Measurements from ENCODE around the gene FNDC10. TPM values are rescaled to one million over a fixed set of nuclear protein-coding genes. Genes with fewer than 3 reads are reported as not detected.

FNDC10 gene
- total RNA-seq, 4 donors from 2014 or later = 1.9 to 2.6 (median 2.2) TPM; not detected in 1

DNA sequence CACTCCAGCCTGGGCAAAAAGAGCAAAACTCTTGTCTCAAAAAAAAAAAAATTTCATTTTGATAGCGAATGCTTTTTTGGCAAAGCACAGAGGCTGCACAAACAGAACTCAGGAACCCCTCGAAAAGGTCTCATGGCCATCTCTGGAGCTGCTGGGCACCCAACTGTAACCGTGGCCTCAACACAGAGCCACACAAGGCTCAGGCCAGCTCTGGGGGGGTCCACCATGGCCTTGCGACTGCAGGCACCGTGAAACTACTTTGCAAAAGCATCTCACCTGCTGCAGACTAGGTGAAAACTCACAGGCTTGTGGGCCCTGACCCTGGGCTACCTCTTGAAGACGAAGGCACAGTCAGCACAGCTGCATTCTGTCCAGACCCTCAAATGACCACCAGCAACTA is 43.4 kb downstream of the FNDC10 start:
- DNase-seq (ENCODE audit: low spot score) (no peak), ATAC-seq (ENCODE audit: low FRiP score) (no peak)
- TF ChIP-seq, protein P1, sequence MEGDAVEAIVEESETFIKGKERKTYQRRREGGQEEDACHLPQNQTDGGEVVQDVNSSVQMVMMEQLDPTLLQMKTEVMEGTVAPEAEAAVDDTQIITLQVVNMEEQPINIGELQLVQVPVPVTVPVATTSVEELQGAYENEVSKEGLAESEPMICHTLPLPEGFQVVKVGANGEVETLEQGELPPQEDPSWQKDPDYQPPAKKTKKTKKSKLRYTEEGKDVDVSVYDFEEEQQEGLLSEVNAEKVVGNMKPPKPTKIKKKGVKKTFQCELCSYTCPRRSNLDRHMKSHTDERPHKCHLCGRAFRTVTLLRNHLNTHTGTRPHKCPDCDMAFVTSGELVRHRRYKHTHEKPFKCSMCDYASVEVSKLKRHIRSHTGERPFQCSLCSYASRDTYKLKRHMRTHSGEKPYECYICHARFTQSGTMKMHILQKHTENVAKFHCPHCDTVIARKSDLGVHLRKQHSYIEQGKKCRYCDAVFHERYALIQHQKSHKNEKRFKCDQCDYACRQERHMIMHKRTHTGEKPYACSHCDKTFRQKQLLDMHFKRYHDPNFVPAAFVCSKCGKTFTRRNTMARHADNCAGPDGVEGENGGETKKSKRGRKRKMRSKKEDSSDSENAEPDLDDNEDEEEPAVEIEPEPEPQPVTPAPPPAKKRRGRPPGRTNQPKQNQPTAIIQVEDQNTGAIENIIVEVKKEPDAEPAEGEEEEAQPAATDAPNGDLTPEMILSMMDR (IDR thresholded peaks at IDR 0.05) = no peak

DNA sequence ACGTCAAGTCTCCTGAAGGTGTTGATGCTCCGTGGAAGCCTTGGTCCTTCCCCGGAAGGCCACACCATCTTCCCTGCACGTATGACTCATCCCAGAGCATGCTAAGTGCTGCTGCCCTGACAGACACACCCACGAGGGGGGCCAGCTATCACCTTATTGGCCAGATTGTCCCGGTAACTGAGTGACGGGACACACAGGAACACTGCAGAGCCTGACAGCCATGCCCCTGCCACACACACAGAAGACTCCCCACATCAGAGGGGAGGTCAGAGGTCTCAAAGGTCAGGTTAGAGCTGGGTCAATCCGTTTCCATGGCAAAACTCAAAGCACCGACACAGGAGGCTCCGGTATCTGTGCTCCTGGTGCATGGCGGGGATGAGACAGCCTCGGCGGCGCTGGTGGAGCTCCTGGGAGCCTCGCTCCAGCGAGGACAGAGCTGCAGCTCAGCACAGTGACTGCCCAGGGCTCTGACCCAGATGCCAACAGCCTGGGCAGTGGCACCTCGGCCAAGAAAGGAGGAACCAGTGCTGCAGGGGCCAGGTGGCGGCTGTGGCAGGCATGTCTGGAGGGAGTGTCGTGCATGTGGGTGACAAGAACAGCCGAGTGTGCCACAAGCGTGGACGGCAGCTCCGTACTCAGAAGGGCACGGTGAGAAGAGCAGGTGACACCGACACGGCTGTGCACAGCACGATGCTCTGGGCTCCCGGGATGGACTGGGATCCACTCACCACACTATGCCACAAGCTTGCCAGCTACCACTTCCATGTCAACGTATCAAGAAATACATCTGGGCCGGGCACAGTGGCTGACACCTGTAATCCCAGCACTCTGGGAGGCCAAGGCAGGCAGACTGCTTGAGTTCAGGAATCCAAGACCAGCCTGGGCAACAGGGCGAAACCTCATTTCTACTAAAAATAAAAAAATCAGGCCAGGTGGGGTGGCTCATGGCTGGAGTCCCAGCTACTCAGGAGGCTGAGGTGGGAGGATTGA is 44.7 kb downstream of the FNDC10 start:
- DNase-seq (ENCODE audit: low spot score) (no peak), ATAC-seq (ENCODE audit: low FRiP score) (peak; percentile 60)
- TF ChIP-seq, protein P1 (IDR thresholded peaks at IDR 0.05) = no peak

DNA sequence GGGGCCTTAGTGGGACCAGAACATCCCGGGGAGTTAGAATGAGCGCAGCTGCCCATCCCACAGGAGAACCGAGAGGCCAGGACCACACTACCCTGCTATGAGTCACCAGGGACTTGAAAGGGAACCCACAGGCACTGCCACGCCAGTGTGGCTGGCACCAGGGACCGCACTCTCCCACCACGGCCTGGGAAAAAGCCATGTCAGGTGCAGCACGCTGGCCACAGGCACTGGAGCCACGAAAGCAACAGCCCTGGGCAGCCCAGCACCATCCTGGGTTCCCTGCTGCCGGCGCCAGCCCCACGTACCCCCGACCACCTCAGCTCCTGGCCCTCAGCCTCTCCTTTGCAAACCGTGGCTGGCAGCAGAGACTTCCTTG is 45.4 kb downstream of the FNDC10 start:
- TF ChIP-seq, protein P1 (IDR thresholded peaks at IDR 0.05) = no peak
- ATAC-seq (ENCODE audit: low FRiP score) (peak; percentile 4), DNase-seq (ENCODE audit: low spot score) (no peak)

DNA sequence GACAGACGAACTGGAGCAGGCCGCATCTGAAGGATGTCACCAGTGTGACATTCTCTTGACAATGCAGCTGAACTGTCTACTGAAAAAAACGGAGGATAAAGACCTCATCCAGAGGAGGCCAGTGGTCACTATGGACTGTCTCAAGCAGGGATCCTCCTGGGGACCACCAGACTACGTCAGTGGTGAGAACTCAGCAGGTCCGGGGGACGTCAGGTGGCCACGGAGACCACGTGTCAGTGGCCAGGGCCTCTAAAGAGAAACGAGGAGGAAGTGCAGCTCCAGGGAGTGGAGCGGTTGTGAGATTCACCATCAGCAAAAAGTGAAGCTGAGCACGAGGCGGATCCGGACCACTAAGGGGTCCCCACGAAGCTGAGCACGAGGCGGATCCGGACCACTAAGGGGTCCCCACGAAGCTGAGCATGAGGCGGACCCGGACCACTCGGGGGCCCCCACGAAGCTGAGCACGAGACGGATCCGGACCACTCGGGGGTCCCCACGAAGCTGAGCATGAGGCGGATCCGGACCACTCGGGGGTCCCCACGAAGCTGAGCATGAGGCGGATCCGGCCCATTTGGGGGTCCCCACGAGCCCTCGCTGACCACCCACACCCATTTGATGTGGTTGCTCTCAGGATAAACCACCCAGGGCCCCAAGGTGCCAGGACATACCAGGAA is 46.0 kb downstream of the FNDC10 start:
- DNase-seq (ENCODE audit: low spot score) (no peak), ATAC-seq (ENCODE audit: low FRiP score) (no peak)
- TF ChIP-seq, protein P1 (IDR thresholded peaks at IDR 0.05) = no peak

DNA sequence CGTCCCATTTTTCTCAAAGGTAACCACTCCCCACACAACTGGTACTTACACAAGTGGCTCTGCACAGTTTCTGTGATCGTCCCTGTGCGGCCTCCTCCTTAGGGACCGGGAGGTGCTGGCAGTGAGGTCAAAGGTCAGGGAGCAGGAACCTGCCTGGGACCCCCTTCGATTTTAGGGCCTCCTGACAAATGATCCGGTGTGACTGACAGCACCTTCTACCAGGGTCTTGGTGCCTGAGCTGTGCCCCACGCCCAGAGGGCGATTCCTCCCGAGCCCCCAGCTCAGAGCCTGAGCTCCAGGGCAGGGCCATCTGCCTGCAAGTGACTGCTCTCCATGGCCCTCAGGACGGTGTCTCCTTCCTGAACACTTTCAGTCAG is 47.7 kb downstream of the FNDC10 start:
- TF ChIP-seq, protein P1 (IDR thresholded peaks at IDR 0.05) = no peak
- ATAC-seq (ENCODE audit: low FRiP score) = no peak
- no peak for DNase-seq (ENCODE audit: low spot score)

DNA sequence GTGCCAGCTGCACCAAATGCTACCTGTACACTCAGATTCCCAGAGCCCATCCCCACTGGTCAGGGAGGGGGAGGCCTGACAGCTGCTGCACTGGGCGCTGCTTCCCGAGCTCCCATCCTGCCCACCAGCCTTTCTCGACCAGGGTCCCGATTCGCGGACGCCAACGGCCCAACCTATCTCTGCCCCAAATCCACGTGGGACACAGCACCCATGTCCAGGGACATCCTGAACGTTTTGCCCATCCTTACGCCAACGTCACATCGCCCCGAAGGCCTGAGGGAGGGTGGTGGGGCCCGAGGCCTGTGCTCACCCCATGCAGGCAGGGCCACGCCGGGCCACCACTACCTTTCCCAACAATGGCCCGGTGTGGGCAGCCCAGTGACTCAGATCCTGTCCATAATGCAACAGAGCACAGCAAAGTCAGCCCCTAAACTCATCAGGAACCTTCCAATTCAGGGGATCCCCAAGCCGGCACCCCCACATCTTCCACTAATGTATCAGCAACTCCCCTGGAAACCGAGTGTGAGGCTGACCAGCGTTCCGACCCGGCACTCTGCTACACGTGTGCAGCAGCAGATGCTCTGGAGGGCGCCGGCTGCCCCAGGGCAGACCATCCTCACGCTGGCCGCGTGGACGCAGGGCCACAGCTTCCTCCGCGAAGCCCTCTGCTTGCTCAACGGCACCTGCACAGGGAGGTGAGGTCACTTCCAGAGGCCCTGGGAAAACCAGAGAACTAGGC is 48.2 kb downstream of the FNDC10 start:
- TF ChIP-seq, protein P1 (IDR thresholded peaks at IDR 0.05) = no peak

More for the DNA sequence above, 48.2 kb downstream of the FNDC10 start:
- ATAC-seq (ENCODE audit: low FRiP score) (no peak), DNase-seq (ENCODE audit: low spot score) (no peak)
